Testis (tissue), 2 donors: ENCODE results near the gene TENM4.

Experiments used
- POLR2A ChIP-seq: fragments of 450-650 bp; IDR thresholded peaks from one replicate; pipeline ENCODE4 v1.6.1; 2017; ENCODE audit warnings: antibody characterized with exemption, mild to moderate bottlenecking, moderate library complexity
- TF ChIP-seq, protein P1 (sequence below), 3 experiments: fragments of 450-650 bp in 2 of 3; fragments of 200-600 bp in 1 of 3; sonication (generic) in 1 of 3; IDR thresholded peaks; one replicate each; pipeline ENCODE4 v1.5.1; 2016 to 2019; ENCODE audit warnings: antibody characterized with exemption in 3 of 3, mild to moderate bottlenecking in 2 of 3, moderate library complexity in 1 of 3

DNA sequence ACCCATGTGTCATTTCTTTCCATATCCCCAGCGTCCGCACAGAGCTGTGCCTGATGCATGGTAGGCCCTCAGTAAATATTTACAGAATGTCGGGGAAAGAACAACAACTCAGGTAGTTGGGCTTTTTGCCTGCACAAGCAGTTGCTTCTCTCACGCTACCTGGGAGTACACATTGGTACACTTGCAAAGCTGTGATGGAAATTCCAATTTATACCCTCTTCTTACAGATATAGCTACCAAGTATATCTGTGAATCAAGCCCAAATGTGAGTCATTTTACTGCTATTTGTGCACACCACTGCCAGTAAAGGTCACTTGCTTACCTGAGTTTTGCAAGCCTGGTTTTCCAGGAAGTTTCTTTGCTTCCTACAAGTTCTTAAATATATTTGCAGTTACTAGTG lies 533.2 kb downstream of the TENM4 start:
- TF ChIP-seq, protein P1, sequence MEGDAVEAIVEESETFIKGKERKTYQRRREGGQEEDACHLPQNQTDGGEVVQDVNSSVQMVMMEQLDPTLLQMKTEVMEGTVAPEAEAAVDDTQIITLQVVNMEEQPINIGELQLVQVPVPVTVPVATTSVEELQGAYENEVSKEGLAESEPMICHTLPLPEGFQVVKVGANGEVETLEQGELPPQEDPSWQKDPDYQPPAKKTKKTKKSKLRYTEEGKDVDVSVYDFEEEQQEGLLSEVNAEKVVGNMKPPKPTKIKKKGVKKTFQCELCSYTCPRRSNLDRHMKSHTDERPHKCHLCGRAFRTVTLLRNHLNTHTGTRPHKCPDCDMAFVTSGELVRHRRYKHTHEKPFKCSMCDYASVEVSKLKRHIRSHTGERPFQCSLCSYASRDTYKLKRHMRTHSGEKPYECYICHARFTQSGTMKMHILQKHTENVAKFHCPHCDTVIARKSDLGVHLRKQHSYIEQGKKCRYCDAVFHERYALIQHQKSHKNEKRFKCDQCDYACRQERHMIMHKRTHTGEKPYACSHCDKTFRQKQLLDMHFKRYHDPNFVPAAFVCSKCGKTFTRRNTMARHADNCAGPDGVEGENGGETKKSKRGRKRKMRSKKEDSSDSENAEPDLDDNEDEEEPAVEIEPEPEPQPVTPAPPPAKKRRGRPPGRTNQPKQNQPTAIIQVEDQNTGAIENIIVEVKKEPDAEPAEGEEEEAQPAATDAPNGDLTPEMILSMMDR (IDR thresholded peaks at IDR 0.05) = no peak
- no peak for TF ChIP-seq POLR2A
